UCSD-AML1 (cell line): ENCODE data around the gene NFAM1.

Experiments
- DNase-seq: peaks from one replicate; lab custom pipeline; 2025; ENCODE audit not compliant: unreplicated experiment; lab: John Stamatoyannopoulos, UW

NFAM1 gene

GRCh38 chr22:42361523-42361922 lies 70.7 kb downstream of the NFAM1 start:
- no peak for DNase-seq

- no peak for DNase-seq
Observed at GRCh38 chr22:42360348-42360747, 71.9 kb downstream of the NFAM1 start.

GRCh38 chr22:42358643-42359558 lies 73.3 kb downstream of the NFAM1 start:
- no peak for DNase-seq

- no peak for DNase-seq
Observed at GRCh38 chr22:42357634-42358296, 74.4 kb downstream of the NFAM1 start.

- DNase-seq = no peak
Observed at GRCh38 chr22:42357221-42357620, 75.0 kb downstream of the NFAM1 start.

- DNase-seq = no peak
Observed at GRCh38 chr22:42356533-42356932, 75.7 kb downstream of the NFAM1 start.

- DNase-seq = no peak
Observed at GRCh38 chr22:42353883-42354727, 78.1 kb downstream of the NFAM1 start.

GRCh38 chr22:42350373-42350772 lies 81.8 kb downstream of the NFAM1 start:
- no peak for DNase-seq

GRCh38 chr22:42347281-42347824 lies 84.8 kb downstream of the NFAM1 start:
- no peak for DNase-seq

- DNase-seq = no peak
Observed at GRCh38 chr22:42346722-42347121, 85.5 kb downstream of the NFAM1 start.

GRCh38 chr22:42345458-42345857 lies 86.7 kb downstream of the NFAM1 start:
- DNase-seq = no peak

GRCh38 chr22:42344361-42344905 lies 87.8 kb downstream of the NFAM1 start:
- no peak for DNase-seq

- no peak for DNase-seq
Observed at GRCh38 chr22:42343531-42344081, 88.6 kb downstream of the NFAM1 start.

- DNase-seq = no peak
Observed at GRCh38 chr22:42343121-42343454, 89.1 kb downstream of the NFAM1 start.

- no peak for DNase-seq
Observed at GRCh38 chr22:42342426-42343120, 89.6 kb downstream of the NFAM1 start.

GRCh38 chr22:42341779-42342178 lies 90.4 kb downstream of the NFAM1 start:
- no peak for DNase-seq

GRCh38 chr22:42340829-42341383 lies 91.3 kb downstream of the NFAM1 start:
- DNase-seq = no peak

- no peak for DNase-seq
Observed at GRCh38 chr22:42340150-42340549, 92.1 kb downstream of the NFAM1 start.

- no peak for DNase-seq
Observed at GRCh38 chr22:42338479-42338878, 93.7 kb downstream of the NFAM1 start.

- DNase-seq = no peak
Observed at GRCh38 chr22:42337356-42337755, 94.8 kb downstream of the NFAM1 start.
